GM23248 (cell line): ENCODE data around the gene RC3H1.

ENCODE experiments used
- EZH2 ChIP-seq: fragments of 200-600 bp; sonication (generic); IDR thresholded peaks from 2 replicates; pipeline ENCODE4 v1.6.1; 2018; ENCODE audit warnings: antibody characterized with exemption, mild to moderate bottlenecking; ENCODE audit not compliant: insufficient read depth, poor library complexity, severe bottlenecking
- EZH2phosphoT487 ChIP-seq: fragments of 200-600 bp; sonication (generic); IDR thresholded peaks from 2 replicates; pipeline ENCODE4 v1.6.1; 2018; ENCODE audit warnings: antibody characterized with exemption, moderate library complexity, mild to moderate bottlenecking, low read depth; ENCODE audit not compliant: insufficient read depth

- no peak for TF ChIP-seq EZH2phosphoT487
- no peak for TF ChIP-seq EZH2
Measured at GRCh38 chr1:174022976-174023277, 770 bp upstream of the RC3H1 start.
